GM23338 (cell line): ENCODE measurements around the gene TBL1XR1. TPM values are rescaled to one million over a fixed set of nuclear protein-coding genes. Genes with fewer than 3 reads are reported as not detected.
"Not testable (repeated sequence)": the region's sequence is repeated elsewhere in the genome, so short reads cannot be mapped to it uniquely, and the experiment has no call there.

Experiments used
- ATAC-seq: fragments of 200-7000 bp; cut with Tn5 transposase; 3 replicates; pipeline ENCODE4 v1.9.1; 2020
- DNase-seq: peaks from one replicate; pipeline ENCODE4 v3.0.0-alpha.2; 2015; ENCODE audit warnings: low spot score
- H2AFZ ChIP-seq: fragments of 200-600 bp; sonication (generic); 2 replicates; pipeline ENCODE4 v1.8.0; 2016; ENCODE audit warnings: antibody characterized with exemption, mild to moderate bottlenecking, moderate library complexity
- H3F3A ChIP-seq: fragments of 200-600 bp; sonication (generic); replicated peaks from 2 replicates; pipeline ENCODE4 v1.8.0; 2017; ENCODE audit warnings: antibody characterized with exemption, mixed run types, low read depth
- H3K27ac ChIP-seq: fragments of 200-600 bp; sonication (generic); 2 replicates; pipeline ENCODE4 v1.6.1; 2016; ENCODE audit warnings: low read depth
- H3K27me3 ChIP-seq: fragments of 200-600 bp; sonication (generic); 2 replicates; pipeline ENCODE4 v1.8.0; 2016; ENCODE audit warnings: mild to moderate bottlenecking, mixed run types, moderate library complexity; ENCODE audit not compliant: insufficient read depth
- H3K36me3 ChIP-seq: fragments of 200-600 bp; sonication (generic); 2 replicates; pipeline ENCODE4 v1.8.0; 2016; ENCODE audit warnings: mild to moderate bottlenecking; ENCODE audit not compliant: insufficient read depth
- H3K4me1 ChIP-seq: fragments of 200-600 bp; sonication (generic); 2 replicates; pipeline ENCODE4 v1.8.0; 2016; ENCODE audit warnings: mild to moderate bottlenecking, moderate library complexity; ENCODE audit not compliant: insufficient read depth
- H3K4me2 ChIP-seq: fragments of 200-600 bp; sonication (generic); 2 replicates; pipeline ENCODE4 v1.7.1; 2017; ENCODE audit warnings: mixed run types
- H3K4me3 ChIP-seq: fragments of 200-600 bp; sonication (generic); 2 replicates; pipeline ENCODE4 v1.6.1; 2016; ENCODE audit warnings: mixed run types
- H3K79me2 ChIP-seq: fragments of 200-600 bp; sonication (generic); replicated peaks from 2 replicates; pipeline ENCODE4 v1.8.0; 2017; ENCODE audit warnings: mild to moderate bottlenecking; ENCODE audit not compliant: insufficient read depth
- H3K9me2 ChIP-seq: fragments of 200-600 bp; sonication (generic); 2 replicates; pipeline ENCODE4 v1.8.0; 2017; ENCODE audit not compliant: insufficient read depth
- H4K20me1 ChIP-seq: fragments of 200-600 bp; sonication (generic); replicated peaks from 2 replicates; pipeline ENCODE4 v1.8.0; 2017; ENCODE audit warnings: mild to moderate bottlenecking; ENCODE audit not compliant: insufficient read depth
- H3K27ac Mint-ChIP-seq: 2 replicates; pipeline ENCODE4 v1.8.0; 2020; ENCODE audit warnings: inconsistent platforms, mild to moderate bottlenecking, moderate library complexity, mixed read lengths
- H3K27me3 Mint-ChIP-seq: 3 replicates; pipeline ENCODE4 v1.8.0; 2022; ENCODE audit warnings: low read depth, mild to moderate bottlenecking, moderate library complexity, mixed read lengths, inconsistent platforms; ENCODE audit not compliant: insufficient read depth, poor library complexity
- H3K36me3 Mint-ChIP-seq: 3 replicates; pipeline ENCODE4 v1.8.0; 2021; ENCODE audit warnings: low read depth, mild to moderate bottlenecking, inconsistent platforms, moderate library complexity, mixed read lengths
- H3K4me1 Mint-ChIP-seq: 3 replicates; pipeline ENCODE4 v1.8.0; 2020; ENCODE audit warnings: mild to moderate bottlenecking, inconsistent platforms, mixed read lengths
- H3K4me3 Mint-ChIP-seq: 3 replicates; pipeline ENCODE4 v1.8.0; 2021; ENCODE audit warnings: moderate library complexity, mild to moderate bottlenecking, inconsistent platforms, mixed read lengths
- H3K9me3 Mint-ChIP-seq: 3 replicates; pipeline ENCODE4 v1.8.0; 2020; ENCODE audit warnings: moderate library complexity, mild to moderate bottlenecking, inconsistent platforms, mixed read lengths
- CREB1 ChIP-seq: fragments of 250-450 bp; sonication (Bioruptor Pico); IDR thresholded peaks from 2 replicates; pipeline ENCODE4 v1.5.0; 2020; ENCODE audit warnings: low read depth, mild to moderate bottlenecking, moderate library complexity
- CTCF ChIP-seq, 2 experiments: fragments of 200-600 bp in 1 of 2; sonication (generic) in 1 of 2; conservative IDR thresholded peaks; 2 replicates each; pipeline versions ENCODE4 v1.5.1 to v1.6.1; 2016 to 2017; ENCODE audit warnings: antibody characterized with exemption in 2 of 2, low read depth in 2 of 2, mild to moderate bottlenecking in 2 of 2, moderate library complexity in 1 of 2
- JUNB ChIP-seq: IDR thresholded peaks from one replicate; pipeline ENCODE4 v1.6.1; 2016; ENCODE audit warnings: antibody characterized with exemption; ENCODE audit not compliant: unreplicated experiment
- NANOG ChIP-seq: IDR thresholded peaks from 2 replicates; pipeline ENCODE4 v1.6.1; 2016; ENCODE audit warnings: antibody characterized with exemption, borderline replicate concordance
- POLR2AphosphoS5 ChIP-seq: IDR thresholded peaks from 2 replicates; pipeline ENCODE4 v1.6.1; 2016; ENCODE audit warnings: antibody characterized with exemption, low read depth
- REST ChIP-seq: IDR thresholded peaks from one replicate; pipeline ENCODE4 v1.6.1; 2018; ENCODE audit warnings: antibody characterized with exemption; ENCODE audit not compliant: unreplicated experiment
- STAT1 ChIP-seq: IDR thresholded peaks from one replicate; pipeline ENCODE4 v1.6.1; 2016; ENCODE audit warnings: antibody characterized with exemption; ENCODE audit not compliant: unreplicated experiment
- ZNF114 ChIP-seq: fragments of 250-450 bp; sonication (Bioruptor Pico); IDR thresholded peaks from 2 replicates; pipeline ENCODE4 v1.5.0; 2020; ENCODE audit warnings: mild to moderate bottlenecking, moderate library complexity
- ZNF331 ChIP-seq: fragments of 250-450 bp; sonication (Bioruptor Pico); IDR thresholded peaks from 2 replicates; pipeline ENCODE4 v1.5.0; 2020; ENCODE audit warnings: low read depth, mild to moderate bottlenecking, moderate library complexity
- polyA plus RNA-seq: library from polyadenylated mRNA; unstranded; fragments of >200 nt; fragmentation: Nextera tagmentation; extraction: Ambion mirVana; gene quantifications from 2 replicates; pipeline ENCODE4 v1.2.1, GENCODE V29; 2016
- total RNA-seq: library from RNA; depleted of rRNA; stranded (reverse); fragments of >200 nt; shearing (Covaris generic); gene quantifications from 2 replicates; pipeline ENCODE4 v1.2.3, GENCODE V29; 2014

TBL1XR1 gene
- total and polyA plus RNA-seq, 2 experiments from 2014 or later, result 49.6 to 122 TPM

- not testable (repeated sequence) for H3K27ac Mint-ChIP-seq, H3F3A ChIP-seq, H3K4me3 ChIP-seq, H3K27me3 Mint-ChIP-seq, ATAC-seq, H3K36me3 ChIP-seq, H3K27me3 ChIP-seq, H3K27ac ChIP-seq, H3K9me3 Mint-ChIP-seq, H3K4me2 ChIP-seq, H3K4me3 Mint-ChIP-seq, H2AFZ ChIP-seq, DNase-seq, H3K9me2 ChIP-seq
- Histone ChIP-seq H3K4me1 (peaks cover 16% of the 10 kb centered on the region; the same call in 1 of the 2 replicates), H4K20me1 (peaks cover 78% of the 10 kb centered on the region), H3K79me2 (peaks cover 99% of the 10 kb centered on the region)
- peaks cover 13% of the 10 kb centered on the region for H3K36me3 Mint-ChIP-seq
- peaks cover 31% of the 10 kb centered on the region for H3K4me1 Mint-ChIP-seq
These were observed 58.1 kb downstream of the TBL1XR1 start for GRCh38 chr3:177139220-177139619.

GRCh38 chr3:177137774-177138705 is 59.2 kb downstream of the TBL1XR1 start:
- no peaks in the 10 kb centered on the region for H3K36me3 ChIP-seq
- peaks cover 13% of the 10 kb centered on the region for H3K36me3 Mint-ChIP-seq
- TF ChIP-seq CTCF (conservative IDR thresholded peaks at IDR 0.05; ENCODE audit: low read depth in 2 of 2) (no peak), ZNF114 (CRISPR knock-in tag) (no peak), ZNF331 (CRISPR knock-in tag) (no peak), REST (no peak), JUNB (no peak), STAT1 (no peak), POLR2AphosphoS5 (no peak), CREB1 (no peak), NANOG (no peak)

More at GRCh38 chr3:177137774-177138705, 59.2 kb downstream of the TBL1XR1 start:
- H3F3A ChIP-seq, result no peaks in the 10 kb centered on the region
- H3K4me2 ChIP-seq, result no peak overlapping the region
- H3K9me2 ChIP-seq, result no peaks in the 10 kb centered on the region
- H3K79me2 ChIP-seq, result peaks cover 99% of the 10 kb centered on the region
- H3K4me3 Mint-ChIP-seq, result no peak overlapping the region
- H3K27ac ChIP-seq, result no peak overlapping the region
- H3K27me3 ChIP-seq, result no peaks in the 10 kb centered on the region
- H3K4me1 ChIP-seq, result 0 out of 2 replicates have a peak, but pooled peaks cover 4% of the 10 kb centered on the region
- no peak overlapping the region for H2AFZ ChIP-seq
- peaks cover 2% of the 10 kb centered on the region for H3K27me3 Mint-ChIP-seq
- H3K4me1 Mint-ChIP-seq, result peaks cover 30% of the 10 kb centered on the region
- ATAC-seq (no peak), DNase-seq (no peak)
- no peak overlapping the region for H3K27ac Mint-ChIP-seq
- peaks cover 77% of the 10 kb centered on the region for H4K20me1 ChIP-seq
- H3K9me3 Mint-ChIP-seq, result no peaks in the 10 kb centered on the region
- H3K4me3 ChIP-seq, result no peak overlapping the region
